A673 (cell line): ENCODE results near the gene ARAP3.

Experiments
- EZH2 ChIP-seq: fragments of 200-600 bp; sonication (generic); IDR thresholded peaks from 2 replicates; pipeline ENCODE4 v1.6.1; 2017; ENCODE audit warnings: borderline replicate concordance, low read depth, mild to moderate bottlenecking, mixed read lengths, antibody characterized with exemption, low read length; ENCODE audit not compliant: poor library complexity, severe bottlenecking
- TF ChIP-seq, protein P1 (sequence below): fragments of 300-800, 200-600 bp; sonication (generic); conservative IDR thresholded peaks from 2 replicates; pipeline ENCODE4 v1.5.1; 2017; ENCODE audit warnings: low read depth, mild to moderate bottlenecking, antibody characterized with exemption, low read length, moderate library complexity, mixed read lengths

DNA sequence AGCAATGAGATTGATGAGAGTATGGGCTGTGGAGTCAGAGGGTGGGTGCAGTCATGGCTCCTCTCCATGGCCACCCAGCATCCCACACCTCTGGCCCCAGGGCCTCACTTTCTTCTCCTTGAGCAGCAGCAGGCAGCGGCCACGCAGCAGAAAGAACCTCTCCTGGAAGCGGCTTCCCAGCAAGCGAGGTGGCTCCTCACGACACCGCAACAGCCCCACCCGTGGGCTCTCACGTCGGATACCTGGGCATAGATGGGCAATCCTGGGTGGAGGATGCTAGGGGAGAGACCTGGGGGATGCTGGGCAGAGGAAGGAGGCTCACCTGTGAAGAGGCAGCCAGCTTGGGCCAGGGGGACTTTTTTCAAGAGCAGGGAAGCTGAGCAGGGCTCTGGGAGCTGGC is 25.6 kb downstream of the ARAP3 start:
- TF ChIP-seq, protein P1, sequence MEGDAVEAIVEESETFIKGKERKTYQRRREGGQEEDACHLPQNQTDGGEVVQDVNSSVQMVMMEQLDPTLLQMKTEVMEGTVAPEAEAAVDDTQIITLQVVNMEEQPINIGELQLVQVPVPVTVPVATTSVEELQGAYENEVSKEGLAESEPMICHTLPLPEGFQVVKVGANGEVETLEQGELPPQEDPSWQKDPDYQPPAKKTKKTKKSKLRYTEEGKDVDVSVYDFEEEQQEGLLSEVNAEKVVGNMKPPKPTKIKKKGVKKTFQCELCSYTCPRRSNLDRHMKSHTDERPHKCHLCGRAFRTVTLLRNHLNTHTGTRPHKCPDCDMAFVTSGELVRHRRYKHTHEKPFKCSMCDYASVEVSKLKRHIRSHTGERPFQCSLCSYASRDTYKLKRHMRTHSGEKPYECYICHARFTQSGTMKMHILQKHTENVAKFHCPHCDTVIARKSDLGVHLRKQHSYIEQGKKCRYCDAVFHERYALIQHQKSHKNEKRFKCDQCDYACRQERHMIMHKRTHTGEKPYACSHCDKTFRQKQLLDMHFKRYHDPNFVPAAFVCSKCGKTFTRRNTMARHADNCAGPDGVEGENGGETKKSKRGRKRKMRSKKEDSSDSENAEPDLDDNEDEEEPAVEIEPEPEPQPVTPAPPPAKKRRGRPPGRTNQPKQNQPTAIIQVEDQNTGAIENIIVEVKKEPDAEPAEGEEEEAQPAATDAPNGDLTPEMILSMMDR: no peak
- TF ChIP-seq EZH2: no peak
